Middle frontal gyrus (tissue), 1 donor: ENCODE results near the gene CEACAM21.

Source experiments
- DNase-seq: peaks from one replicate; pipeline ENCODE4 v3.0.0-alpha.2; 2015; ENCODE audit warnings: low spot score; ENCODE audit errors: extremely low spot score

CEACAM21 gene

GRCh38 chr19:41616792-41617621 is 41.0 kb downstream of the CEACAM21 start:
- no peak for DNase-seq

GRCh38 chr19:41617941-41618730 is 42.2 kb downstream of the CEACAM21 start:
- no peak for DNase-seq

DNA sequence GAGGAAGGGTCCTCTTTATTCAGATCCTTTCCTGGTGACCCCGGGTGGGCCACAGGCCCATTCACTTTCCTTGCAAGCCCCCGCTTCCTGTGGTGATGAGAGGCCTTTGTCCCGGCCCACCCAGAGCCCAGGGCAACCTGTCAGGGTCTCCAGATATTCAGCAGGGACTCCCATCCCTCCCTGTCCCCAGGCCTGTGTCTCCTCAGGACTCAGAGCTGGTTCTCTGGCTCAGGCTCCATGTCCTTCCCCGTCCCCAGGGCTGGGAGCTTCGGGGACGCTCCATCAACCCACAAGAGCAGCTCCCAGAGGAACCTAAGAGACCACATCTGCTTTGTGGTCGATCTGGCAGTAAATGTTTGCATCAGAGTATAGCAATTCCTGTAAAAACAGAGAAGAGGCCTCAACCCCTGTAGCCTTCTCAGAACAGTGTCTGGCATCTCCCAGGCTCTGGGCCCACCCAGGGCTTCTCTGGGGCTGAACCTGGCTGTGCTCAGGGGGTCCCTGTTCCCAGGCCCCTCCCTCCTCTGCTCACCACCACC is 43.1 kb downstream of the CEACAM21 start:
- no peak for DNase-seq

DNA sequence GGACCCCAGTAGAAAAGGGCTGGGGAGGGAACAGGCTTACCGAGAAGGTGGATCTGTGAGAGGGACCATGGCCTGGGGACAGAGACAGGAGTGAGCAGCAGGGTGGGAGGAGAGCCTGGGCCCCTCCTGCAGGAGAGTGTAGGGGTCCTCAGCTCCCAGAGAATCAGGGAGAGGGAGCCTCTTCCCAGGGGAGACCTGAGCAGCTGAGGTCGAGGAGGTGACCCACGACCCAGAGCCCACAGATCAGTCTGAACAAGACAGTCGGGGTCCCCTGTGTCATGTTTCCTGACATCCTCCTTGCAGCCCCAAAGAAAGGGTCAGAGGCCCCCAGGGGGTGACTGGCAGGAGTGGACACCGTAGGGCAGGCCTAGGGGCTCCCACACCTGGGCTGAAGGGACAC is 44.2 kb downstream of the CEACAM21 start:
- no peak for DNase-seq

- no peak for DNase-seq
Observed at GRCh38 chr19:41621226-41621625, 45.3 kb downstream of the CEACAM21 start.

DNA sequence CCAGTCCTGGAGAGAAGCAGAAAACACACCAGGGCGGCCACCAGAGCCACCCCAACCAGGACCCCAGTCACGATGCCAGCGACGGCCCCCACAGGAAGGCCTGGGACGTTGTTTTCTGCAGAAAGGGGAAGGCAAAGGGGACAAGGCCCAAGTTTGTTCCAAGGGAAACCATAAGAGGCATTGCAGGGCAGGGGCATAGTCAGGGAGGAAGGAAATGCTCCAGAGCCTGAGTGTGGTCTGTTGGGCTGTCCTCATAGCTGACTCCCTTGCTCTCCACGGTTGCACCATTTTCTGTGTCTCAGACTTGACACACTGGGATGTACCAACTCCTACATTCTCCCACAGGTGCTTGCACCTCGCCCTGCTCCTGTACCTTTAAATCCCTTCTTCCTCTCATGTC is 45.7 kb downstream of the CEACAM21 start:
- no peak for DNase-seq

- DNase-seq = no peak
Observed at GRCh38 chr19:41623360-41623759, 47.4 kb downstream of the CEACAM21 start.

GRCh38 chr19:41624515-41624914 is 48.5 kb downstream of the CEACAM21 start:
- no peak for DNase-seq

DNA sequence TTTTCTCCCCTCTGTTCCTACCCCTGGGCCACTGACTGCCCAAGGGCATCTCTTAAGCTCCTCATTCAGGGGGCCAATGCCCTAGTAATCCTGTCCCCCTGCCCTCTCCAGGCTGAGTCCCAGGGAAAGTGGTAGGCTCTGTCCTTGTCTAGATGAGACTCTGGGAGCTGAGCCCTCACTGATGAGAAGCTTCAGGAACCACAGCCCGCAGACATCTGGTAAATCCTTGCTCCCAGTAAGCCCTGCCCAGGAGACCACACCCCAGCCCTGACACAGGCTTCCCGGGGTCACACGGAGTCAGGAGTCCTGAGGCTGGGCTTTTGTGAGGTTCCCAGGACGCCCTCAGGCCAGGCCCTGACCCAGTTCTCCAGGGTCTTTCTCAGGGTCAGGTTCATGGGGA is 49.0 kb downstream of the CEACAM21 start:
- DNase-seq = no peak

DNA sequence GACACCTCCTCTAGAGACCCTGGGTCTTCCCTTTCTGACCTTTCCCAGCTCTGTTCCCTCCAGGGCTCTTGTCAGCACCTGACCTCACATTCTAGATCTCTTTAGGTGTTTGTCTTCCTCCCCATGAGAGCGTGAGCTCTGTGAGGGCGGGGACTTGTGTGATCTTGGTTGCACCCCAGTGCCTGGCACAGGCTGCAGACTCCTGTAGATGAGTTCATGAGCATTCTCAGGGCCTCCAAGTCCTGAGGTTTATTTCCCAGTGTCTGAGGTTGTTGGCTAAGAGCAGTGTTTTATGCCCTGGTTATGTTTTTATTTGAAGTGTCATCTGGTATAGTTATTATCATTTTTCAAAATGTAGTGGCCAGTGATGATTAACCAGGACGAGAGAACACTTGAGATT is 50.3 kb downstream of the CEACAM21 start:
- no peak for DNase-seq

DNA sequence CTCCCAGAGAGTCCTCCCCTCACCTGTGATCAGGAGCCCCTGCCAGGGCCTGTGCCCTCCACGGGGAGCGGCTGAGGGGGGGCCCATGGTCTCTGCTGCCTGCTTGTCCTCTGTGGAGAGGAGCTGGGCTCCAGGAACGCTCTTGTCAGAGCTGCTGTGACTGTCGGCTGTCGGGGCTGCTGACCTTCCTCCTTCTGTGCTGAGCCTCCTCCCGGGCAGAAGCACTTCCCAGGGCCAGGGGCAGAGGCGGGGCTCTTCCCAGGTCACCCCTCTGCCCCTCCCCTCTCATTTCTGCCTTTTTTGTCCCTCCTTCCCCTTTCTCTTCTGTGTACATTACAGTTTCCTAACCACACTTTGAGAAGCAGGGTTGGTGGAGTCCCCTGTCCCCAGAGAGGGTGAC is 50.9 kb downstream of the CEACAM21 start, which contains the start of gene CEACAM4:
Gene CEACAM4, minus strand, starts transcription at position 198 of the 400 bp plus-strand sequence. Its CDS starts 111 bp downstream, at position 87.
- DNase-seq = no peak

DNA sequence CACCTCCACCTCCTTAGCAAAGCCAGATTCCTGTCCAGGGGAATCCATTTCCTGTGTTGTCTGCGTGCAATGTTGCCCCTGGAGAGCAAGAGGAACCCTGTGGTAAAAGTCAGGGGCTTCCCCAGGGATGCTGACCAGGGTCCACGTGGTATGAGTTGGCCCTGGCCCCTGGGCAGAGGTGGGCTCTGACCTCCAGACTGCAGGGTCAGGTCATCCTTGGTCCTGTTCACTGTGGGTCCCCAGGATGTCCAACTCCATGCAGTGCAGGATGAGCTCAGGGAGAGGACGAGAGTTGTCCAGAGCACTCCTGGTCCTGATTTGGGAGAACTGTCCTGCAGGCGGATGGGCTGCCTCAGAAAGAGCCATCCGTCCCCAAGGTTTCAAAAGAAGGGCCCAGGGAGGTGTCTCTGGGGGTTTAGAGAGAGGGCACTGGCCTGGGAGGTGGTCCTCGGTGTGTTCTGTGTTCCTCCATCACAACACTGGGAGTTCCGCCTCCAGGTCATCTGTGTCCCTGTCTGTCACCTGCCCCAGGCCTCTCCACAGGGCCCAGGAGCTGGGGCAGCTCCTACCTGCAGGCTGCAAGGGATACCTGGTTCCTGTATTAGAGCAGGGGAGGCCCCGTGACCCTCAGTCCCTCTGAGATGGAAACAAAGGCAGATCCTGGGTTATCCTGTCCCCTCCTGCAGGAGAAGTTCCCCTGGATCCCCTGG is 52.2 kb downstream of the CEACAM21 start:
- DNase-seq = no peak
